ENCODE results near the gene TSPAN18. TPM values are rescaled to one million over a fixed set of nuclear protein-coding genes. Genes with fewer than 3 reads are reported as not detected.

The TSPAN18 gene
- total RNA-seq, 1 experiment from 2014 or later: 18.3 TPM

DNA sequence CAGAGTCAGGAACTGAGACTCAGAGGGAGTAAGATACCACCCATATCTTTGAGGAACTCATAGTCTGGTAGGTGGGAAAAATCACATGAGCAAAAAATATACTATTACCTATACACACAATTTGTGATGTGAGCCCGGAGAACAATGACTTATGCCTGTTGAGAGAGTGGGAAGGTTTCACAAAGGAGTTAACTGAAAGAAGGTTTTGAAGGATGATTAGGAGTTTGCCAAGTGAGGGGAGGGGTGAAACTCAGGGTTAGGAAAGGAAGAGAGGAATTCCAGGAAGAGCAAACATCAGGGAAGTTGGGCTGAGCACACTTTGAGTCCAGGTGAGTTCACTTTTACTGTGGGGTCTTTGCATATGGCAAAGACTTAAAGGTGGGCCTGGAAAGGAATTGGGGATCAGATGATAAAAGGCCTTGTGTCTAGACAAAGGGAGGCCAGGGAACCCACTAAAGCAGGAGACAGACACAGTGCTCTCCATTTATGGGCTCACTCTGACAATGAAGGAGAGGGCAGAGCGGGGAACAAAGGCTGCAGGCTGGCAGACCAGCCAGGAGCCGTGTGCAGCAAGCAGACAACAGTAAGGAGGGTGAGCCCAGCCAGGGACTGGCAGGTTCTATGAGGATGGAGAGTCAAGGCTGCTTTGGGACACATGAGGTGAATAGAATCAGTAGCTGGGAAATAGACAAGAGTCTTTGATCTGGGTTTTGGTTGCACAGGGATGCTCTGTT, 33.1 kb downstream of the TSPAN18 start:
- H3K79me2 ChIP-seq (ENCODE audit: insufficient read depth, low read length): no peaks in the 10 kb centered on the region
- CTCF ChIA-PET: interaction anchor here (1.3 to 2.1 kb wide), 2 partner anchors 15 to 22 kb away, joined by 3 to 9 read pairs; no protein-coding TSS in a partner anchor
- 0 out of 2 replicates have a peak overlapping the region, but pooled peaks have one; percentile 31 for H3K4me2 ChIP-seq (ENCODE audit: low read length)
- H3K36me3 ChIP-seq (ENCODE audit: control insufficient read depth in 1 of 2, insufficient read depth in 2 of 2, low read length in 2 of 2): no peaks in the 10 kb centered on the region
- no peak overlapping the region for H3K9ac ChIP-seq (ENCODE audit: low read length)
- intact Hi-C loops (cut with micrococcal nuclease): no loop called here
- no peaks in the 10 kb centered on the region for H3K9me2 ChIP-seq (ENCODE audit: insufficient read depth)
- H3K9me3 ChIP-seq (ENCODE audit: control insufficient read depth in 1 of 2, insufficient read depth in 1 of 2, low read depth in 1 of 2, low read length in 2 of 2): no peaks in the 10 kb centered on the region
- BruUV-seq (replicated peaks): no TSS peak
- H4K20me1 ChIP-seq (ENCODE audit: insufficient read depth): no peaks in the 10 kb centered on the region
- TF ChIP-seq, protein P1, sequence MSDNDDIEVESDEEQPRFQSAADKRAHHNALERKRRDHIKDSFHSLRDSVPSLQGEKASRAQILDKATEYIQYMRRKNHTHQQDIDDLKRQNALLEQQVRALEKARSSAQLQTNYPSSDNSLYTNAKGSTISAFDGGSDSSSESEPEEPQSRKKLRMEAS (IDR thresholded peaks at IDR 0.05): no peak
- TF ChIP-seq CBX3 (IDR thresholded peaks at IDR 0.05; ENCODE audit: low read depth) (no peak), JUND (IDR thresholded peaks at IDR 0.05) (no peak), EZH2 (IDR thresholded peaks at IDR 0.05) (no peak), FOSL1 (IDR thresholded peaks at IDR 0.05; ENCODE audit: low read depth) (no peak), SRF (IDR thresholded peaks at IDR 0.05; ENCODE audit: low read depth) (no peak), RAD21 (IDR thresholded peaks at IDR 0.05; ENCODE audit: low read depth) (no peak), SP1 (IDR thresholded peaks at IDR 0.05; ENCODE audit: low read depth) (no peak)
- TF ChIP-seq, protein P2, sequence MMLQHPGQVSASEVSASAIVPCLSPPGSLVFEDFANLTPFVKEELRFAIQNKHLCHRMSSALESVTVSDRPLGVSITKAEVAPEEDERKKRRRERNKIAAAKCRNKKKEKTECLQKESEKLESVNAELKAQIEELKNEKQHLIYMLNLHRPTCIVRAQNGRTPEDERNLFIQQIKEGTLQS (IDR thresholded peaks at IDR 0.05): no peak
- TF ChIP-seq, protein P3, sequence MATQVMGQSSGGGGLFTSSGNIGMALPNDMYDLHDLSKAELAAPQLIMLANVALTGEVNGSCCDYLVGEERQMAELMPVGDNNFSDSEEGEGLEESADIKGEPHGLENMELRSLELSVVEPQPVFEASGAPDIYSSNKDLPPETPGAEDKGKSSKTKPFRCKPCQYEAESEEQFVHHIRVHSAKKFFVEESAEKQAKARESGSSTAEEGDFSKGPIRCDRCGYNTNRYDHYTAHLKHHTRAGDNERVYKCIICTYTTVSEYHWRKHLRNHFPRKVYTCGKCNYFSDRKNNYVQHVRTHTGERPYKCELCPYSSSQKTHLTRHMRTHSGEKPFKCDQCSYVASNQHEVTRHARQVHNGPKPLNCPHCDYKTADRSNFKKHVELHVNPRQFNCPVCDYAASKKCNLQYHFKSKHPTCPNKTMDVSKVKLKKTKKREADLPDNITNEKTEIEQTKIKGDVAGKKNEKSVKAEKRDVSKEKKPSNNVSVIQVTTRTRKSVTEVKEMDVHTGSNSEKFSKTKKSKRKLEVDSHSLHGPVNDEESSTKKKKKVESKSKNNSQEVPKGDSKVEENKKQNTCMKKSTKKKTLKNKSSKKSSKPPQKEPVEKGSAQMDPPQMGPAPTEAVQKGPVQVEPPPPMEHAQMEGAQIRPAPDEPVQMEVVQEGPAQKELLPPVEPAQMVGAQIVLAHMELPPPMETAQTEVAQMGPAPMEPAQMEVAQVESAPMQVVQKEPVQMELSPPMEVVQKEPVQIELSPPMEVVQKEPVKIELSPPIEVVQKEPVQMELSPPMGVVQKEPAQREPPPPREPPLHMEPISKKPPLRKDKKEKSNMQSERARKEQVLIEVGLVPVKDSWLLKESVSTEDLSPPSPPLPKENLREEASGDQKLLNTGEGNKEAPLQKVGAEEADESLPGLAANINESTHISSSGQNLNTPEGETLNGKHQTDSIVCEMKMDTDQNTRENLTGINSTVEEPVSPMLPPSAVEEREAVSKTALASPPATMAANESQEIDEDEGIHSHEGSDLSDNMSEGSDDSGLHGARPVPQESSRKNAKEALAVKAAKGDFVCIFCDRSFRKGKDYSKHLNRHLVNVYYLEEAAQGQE (IDR thresholded peaks at IDR 0.05; ENCODE audit: low read depth): no peak
- TF ChIP-seq, protein P4, sequence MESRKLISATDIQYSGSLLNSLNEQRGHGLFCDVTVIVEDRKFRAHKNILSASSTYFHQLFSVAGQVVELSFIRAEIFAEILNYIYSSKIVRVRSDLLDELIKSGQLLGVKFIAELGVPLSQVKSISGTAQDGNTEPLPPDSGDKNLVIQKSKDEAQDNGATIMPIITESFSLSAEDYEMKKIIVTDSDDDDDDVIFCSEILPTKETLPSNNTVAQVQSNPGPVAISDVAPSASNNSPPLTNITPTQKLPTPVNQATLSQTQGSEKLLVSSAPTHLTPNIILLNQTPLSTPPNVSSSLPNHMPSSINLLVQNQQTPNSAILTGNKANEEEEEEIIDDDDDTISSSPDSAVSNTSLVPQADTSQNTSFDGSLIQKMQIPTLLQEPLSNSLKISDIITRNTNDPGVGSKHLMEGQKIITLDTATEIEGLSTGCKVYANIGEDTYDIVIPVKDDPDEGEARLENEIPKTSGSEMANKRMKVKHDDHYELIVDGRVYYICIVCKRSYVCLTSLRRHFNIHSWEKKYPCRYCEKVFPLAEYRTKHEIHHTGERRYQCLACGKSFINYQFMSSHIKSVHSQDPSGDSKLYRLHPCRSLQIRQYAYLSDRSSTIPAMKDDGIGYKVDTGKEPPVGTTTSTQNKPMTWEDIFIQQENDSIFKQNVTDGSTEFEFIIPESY (IDR thresholded peaks at IDR 0.05; ENCODE audit: extremely low read depth, insufficient replicate concordance, low read length): no peak
- DNase-seq (ENCODE audit: low read depth, low spot score): no peak
- RAD21 ChIA-PET (ENCODE audit: low non-redundant PET in 1 of 2, low total read pairs in 2 of 2, uncharacterized antibody in 2 of 2, unreplicated experiment in 2 of 2): no interaction called here
- POLR2A ChIA-PET: no interaction called here
- no peak overlapping the region for H2AFZ ChIP-seq (ENCODE audit: low read depth, low read length, poor library complexity, severe bottlenecking)
- ATAC-seq: no peak
- peaks cover 7 to 15% of the 10 kb centered on the region in 2 experiments; a peak in 3 of 4 replicates for H3K4me1 ChIP-seq (ENCODE audit: control insufficient read depth in 1 of 2, insufficient read depth in 2 of 2, low read length in 2 of 2)
- no peak overlapping the region for H3K27ac ChIP-seq (ENCODE audit: low read depth, low read length)
- no peaks in the 10 kb centered on the region for H3K27me3 ChIP-seq (ENCODE audit: insufficient read depth, low read length)
- H3K4me3 ChIP-seq (replicated peaks in 1 of 2; ENCODE audit: low read depth in 1 of 2, low read length in 2 of 2): no peak overlapping the region

Data from HCT116 (cell line).